Karpas-422 (cell line): Measurements from ENCODE around the gene PGM5. TPM values are rescaled to one million over a fixed set of nuclear protein-coding genes. Genes with fewer than 3 reads are reported as not detected.

Source experiments
- DNase-seq: peaks from one replicate; pipeline ENCODE4 v3.0.0-alpha.2; 2015
- H2AFZ ChIP-seq: fragments of 200-600 bp; sonication (generic); 2 replicates; pipeline ENCODE4 v1.6.1; 2014; ENCODE audit warnings: antibody characterized with exemption, low read length, mixed read lengths
- H3K27ac ChIP-seq: fragments of 200-600 bp; sonication (generic); 2 replicates; pipeline ENCODE4 v1.5.1; 2014; ENCODE audit warnings: mild to moderate bottlenecking, low read length, moderate library complexity
- H3K27me3 ChIP-seq: fragments of 200-600 bp; sonication (generic); 2 replicates; pipeline ENCODE4 v1.6.1; 2014; ENCODE audit warnings: low read length, mixed read lengths
- H3K36me3 ChIP-seq: fragments of 200-600 bp; sonication (generic); 2 replicates; pipeline ENCODE4 v1.6.1; 2014; ENCODE audit warnings: low read length, mixed read lengths; ENCODE audit not compliant: insufficient read depth
- H3K4me1 ChIP-seq: fragments of 200-600 bp; sonication (generic); 2 replicates; pipeline ENCODE4 v1.6.1; 2014; ENCODE audit warnings: mild to moderate bottlenecking, low read length, mixed read lengths
- H3K4me2 ChIP-seq: fragments of 200-600 bp; sonication (generic); 2 replicates; pipeline ENCODE4 v1.6.1; 2014; ENCODE audit warnings: low read length, low read depth, mild to moderate bottlenecking; ENCODE audit not compliant: poor library complexity, severe bottlenecking
- H3K4me3 ChIP-seq: fragments of 200-600 bp; sonication (generic); 2 replicates; pipeline ENCODE4 v1.5.1; 2014; ENCODE audit warnings: mild to moderate bottlenecking, antibody characterized with exemption, low read length, mixed read lengths
- H3K79me2 ChIP-seq: fragments of 200-600 bp; sonication (generic); 2 replicates; pipeline ENCODE4 v1.6.1; 2014; ENCODE audit warnings: mild to moderate bottlenecking, low read length, mixed read lengths
- H3K9ac ChIP-seq: fragments of 200-600 bp; sonication (generic); 2 replicates; pipeline ENCODE4 v1.6.0; 2014; ENCODE audit warnings: low read length
- H3K9me2 ChIP-seq: fragments of 200-600 bp; sonication (generic), shearing (Covaris generic); replicated peaks from 2 replicates; pipeline ENCODE4 v1.6.0; 2014; ENCODE audit warnings: mild to moderate bottlenecking, low read length, moderate library complexity; ENCODE audit not compliant: insufficient read depth
- H3K9me3 ChIP-seq: fragments of 300-700, 200-600 bp; sonication (generic); 2 replicates; pipeline ENCODE4 v1.6.1; 2014; ENCODE audit warnings: low read length, mixed read lengths
- H4K20me1 ChIP-seq: fragments of 200-600 bp; sonication (generic); 2 replicates; pipeline ENCODE4 v1.6.1; 2014; ENCODE audit warnings: mild to moderate bottlenecking, antibody characterized with exemption, low read length, low read depth; ENCODE audit not compliant: insufficient read depth
- total RNA-seq: library from RNA; depleted of rRNA; stranded (reverse); fragments of >200 nt; shearing (Covaris generic); gene quantifications from 2 replicates; pipeline ENCODE4 v1.2.3, GENCODE V29; 2014; ENCODE audit warnings: low replicate concordance

Gene PGM5
- total RNA-seq, 1 experiment from 2014 or later: 0.11 TPM

DNA sequence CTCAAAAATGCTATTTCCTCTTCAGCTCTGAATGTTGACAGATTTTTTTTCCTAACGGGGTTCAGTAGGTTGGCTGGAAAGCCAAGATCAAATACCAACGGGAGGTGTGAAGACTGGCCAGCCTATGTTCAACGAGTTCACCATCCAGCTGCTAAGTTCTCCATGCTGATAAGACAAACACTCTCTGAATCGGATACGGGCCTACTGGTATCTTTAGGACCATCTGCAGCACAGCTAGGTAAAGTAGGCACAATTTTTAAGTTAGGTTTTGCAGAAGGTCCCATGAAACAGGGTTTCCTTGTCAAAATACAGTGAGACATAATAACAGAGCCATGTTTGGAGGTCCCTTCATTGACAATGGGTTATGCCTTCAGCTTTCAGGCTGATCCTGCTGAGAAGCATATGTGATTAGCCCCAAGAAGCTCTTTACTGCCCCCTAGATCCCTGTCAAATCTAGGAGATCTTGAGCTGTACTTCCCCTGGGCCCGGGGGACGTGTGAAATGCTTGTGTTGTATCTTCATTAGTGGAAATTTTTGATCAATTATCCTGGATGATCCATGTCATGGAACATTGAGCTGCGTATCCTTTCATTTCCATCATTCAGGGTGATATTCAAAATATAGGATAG lies 60.6 kb downstream of the PGM5 start:
- Histone ChIP-seq H3K36me3 (no peaks in the 10 kb centered on the region), H3K27me3 (no peaks in the 10 kb centered on the region)
- peak; percentile 73 for DNase-seq

DNA sequence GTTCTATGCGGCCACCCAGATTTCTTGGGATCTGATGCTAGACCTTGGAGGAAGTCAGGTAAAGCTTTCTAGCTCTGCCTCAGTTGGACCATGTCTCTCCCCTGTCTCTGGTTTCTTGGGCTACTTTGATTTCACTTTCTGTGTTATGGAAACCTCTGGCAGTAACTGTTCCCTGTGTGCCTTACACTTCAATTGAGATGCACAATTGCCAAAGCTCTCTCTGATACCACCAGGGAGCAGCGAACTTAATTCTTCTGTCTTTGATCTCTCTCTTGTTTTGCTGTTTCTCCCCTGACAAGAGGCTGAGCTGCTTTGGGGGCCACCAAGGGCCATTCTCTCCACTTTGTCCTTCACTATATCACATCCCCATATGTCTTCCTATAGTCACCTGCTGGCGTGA lies 61.4 kb downstream of the PGM5 start:
- no peaks in the 10 kb centered on the region for H3K9me3 ChIP-seq
- no peak for DNase-seq
- no peak overlapping the region for H3K4me2 ChIP-seq
- no peaks in the 10 kb centered on the region for H3K36me3 ChIP-seq
- H3K4me3 ChIP-seq: no peak overlapping the region
- no peaks in the 10 kb centered on the region for H3K79me2 ChIP-seq
- H3K27ac ChIP-seq: no peak overlapping the region
- H3K9me2 ChIP-seq: no peaks in the 10 kb centered on the region
- H3K9ac ChIP-seq: no peak overlapping the region
- no peaks in the 10 kb centered on the region for H4K20me1 ChIP-seq
- H2AFZ ChIP-seq: no peak overlapping the region
- H3K27me3 ChIP-seq: no peaks in the 10 kb centered on the region
- H3K4me1 ChIP-seq: no peaks in the 10 kb centered on the region

More for the DNA sequence above, 60.6 kb downstream of the PGM5 start:
- H3K79me2 ChIP-seq: no peaks in the 10 kb centered on the region
- H3K9ac ChIP-seq: no peak overlapping the region
- H3K9me2 ChIP-seq: no peaks in the 10 kb centered on the region
- no peak overlapping the region for H2AFZ ChIP-seq
- H3K4me3 ChIP-seq: no peak overlapping the region
- no peaks in the 10 kb centered on the region for H4K20me1 ChIP-seq
- no peak overlapping the region for H3K27ac ChIP-seq
- H3K4me1 ChIP-seq: no peaks in the 10 kb centered on the region
- H3K9me3 ChIP-seq: no peaks in the 10 kb centered on the region
- no peak overlapping the region for H3K4me2 ChIP-seq

DNA sequence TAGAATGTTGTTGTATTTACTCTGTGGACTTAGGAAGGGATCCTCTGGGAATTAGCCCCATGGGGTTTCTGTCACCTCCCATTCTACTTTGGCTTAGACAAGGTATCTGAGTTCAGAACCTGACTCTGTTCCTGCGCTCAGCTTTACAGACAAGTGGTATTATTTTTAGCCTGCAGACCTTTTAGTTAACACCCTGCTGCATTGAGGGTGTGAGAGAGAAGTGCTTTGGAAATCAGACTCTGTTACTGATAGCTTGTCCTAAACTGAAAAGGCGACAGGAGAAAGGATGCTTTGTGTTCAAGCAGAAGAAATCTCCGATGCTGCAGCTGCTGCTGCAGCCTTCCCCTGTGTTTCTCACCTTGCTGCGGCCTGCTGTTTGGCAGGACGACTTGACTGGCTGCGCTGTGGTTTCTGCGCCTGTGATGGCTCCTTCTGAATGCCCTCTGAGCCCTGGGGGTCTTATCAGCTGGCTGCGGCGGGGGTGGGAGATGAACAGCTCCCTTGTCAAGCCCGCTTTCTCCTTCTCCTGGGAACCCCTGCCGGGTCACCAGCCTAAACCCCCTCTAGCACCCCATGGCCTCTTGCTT lies 61.9 kb downstream of the PGM5 start:
- H4K20me1 ChIP-seq: no peaks in the 10 kb centered on the region
- no peak overlapping the region for H3K4me3 ChIP-seq
- no peak overlapping the region for H3K9ac ChIP-seq
- H3K9me2 ChIP-seq: no peaks in the 10 kb centered on the region
- no peaks in the 10 kb centered on the region for H3K9me3 ChIP-seq
- no peaks in the 10 kb centered on the region for H3K36me3 ChIP-seq
- no peaks in the 10 kb centered on the region for H3K79me2 ChIP-seq
- no peaks in the 10 kb centered on the region for H3K27me3 ChIP-seq
- DNase-seq: no peak
- H3K27ac ChIP-seq: no peak overlapping the region
- H3K4me1 ChIP-seq: no peaks in the 10 kb centered on the region
- no peak overlapping the region for H3K4me2 ChIP-seq
- H2AFZ ChIP-seq: no peak overlapping the region

DNA sequence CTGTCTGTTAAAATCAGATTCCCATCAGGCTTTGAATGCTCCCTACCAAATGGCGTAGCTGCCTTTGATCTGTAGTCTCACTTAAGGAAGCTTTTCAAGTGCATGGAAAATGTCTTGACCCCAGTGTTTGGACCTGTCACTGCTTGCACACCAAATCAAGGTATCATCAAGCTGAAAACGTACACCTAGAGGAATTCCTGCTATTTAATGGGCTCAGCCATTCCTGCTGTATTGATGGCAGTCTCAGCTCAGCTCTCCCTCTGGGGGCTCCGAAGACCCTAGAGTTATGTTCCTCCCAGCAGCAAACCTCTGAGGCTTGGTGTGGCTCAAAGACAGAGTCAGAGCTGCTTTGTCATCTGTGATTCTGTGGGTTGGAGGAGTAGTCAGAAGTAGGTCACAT lies 63.5 kb downstream of the PGM5 start:
- H3K9me3 ChIP-seq: no peaks in the 10 kb centered on the region
- no peaks in the 10 kb centered on the region for H3K27me3 ChIP-seq
- no peaks in the 10 kb centered on the region for H3K9me2 ChIP-seq
- no peaks in the 10 kb centered on the region for H4K20me1 ChIP-seq
- DNase-seq: no peak
- H2AFZ ChIP-seq: no peak overlapping the region
- no peak overlapping the region for H3K27ac ChIP-seq
- H3K36me3 ChIP-seq: no peaks in the 10 kb centered on the region
- no peaks in the 10 kb centered on the region for H3K79me2 ChIP-seq
- no peak overlapping the region for H3K9ac ChIP-seq
- no peak overlapping the region for H3K4me2 ChIP-seq
- no peak overlapping the region for H3K4me3 ChIP-seq
- H3K4me1 ChIP-seq: no peaks in the 10 kb centered on the region

DNA sequence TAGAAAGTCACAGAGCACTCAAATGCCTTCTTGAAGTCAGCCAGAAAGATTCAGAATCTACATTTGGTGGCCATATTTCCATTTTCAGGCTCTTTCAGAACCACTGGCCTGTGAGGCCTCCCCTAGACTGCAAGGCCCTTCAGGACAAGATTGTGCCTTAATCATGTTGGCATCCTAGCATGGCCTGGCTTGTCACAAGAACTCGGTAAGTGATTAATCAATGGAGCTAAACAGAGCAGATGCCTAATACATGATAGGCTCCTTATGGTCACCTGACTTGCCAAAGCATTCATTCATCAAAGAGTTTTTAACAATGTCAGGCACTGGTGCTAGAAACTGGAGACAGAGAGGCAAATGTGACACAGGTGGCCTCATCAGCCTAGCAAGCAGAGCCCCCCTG lies 70.3 kb downstream of the PGM5 start:
- Histone ChIP-seq H3K9me3 (no peaks in the 10 kb centered on the region), H3K4me1 (no peaks in the 10 kb centered on the region), H3K27ac (no peak overlapping the region), H3K27me3 (no peaks in the 10 kb centered on the region), H3K79me2 (no peaks in the 10 kb centered on the region), H3K36me3 (no peaks in the 10 kb centered on the region), H3K9me2 (no peaks in the 10 kb centered on the region), H3K4me2 (no peak overlapping the region), H2AFZ (no peak overlapping the region), H3K4me3 (no peak overlapping the region), H3K9ac (no peak overlapping the region), H4K20me1 (no peaks in the 10 kb centered on the region)
- no peak for DNase-seq

DNA sequence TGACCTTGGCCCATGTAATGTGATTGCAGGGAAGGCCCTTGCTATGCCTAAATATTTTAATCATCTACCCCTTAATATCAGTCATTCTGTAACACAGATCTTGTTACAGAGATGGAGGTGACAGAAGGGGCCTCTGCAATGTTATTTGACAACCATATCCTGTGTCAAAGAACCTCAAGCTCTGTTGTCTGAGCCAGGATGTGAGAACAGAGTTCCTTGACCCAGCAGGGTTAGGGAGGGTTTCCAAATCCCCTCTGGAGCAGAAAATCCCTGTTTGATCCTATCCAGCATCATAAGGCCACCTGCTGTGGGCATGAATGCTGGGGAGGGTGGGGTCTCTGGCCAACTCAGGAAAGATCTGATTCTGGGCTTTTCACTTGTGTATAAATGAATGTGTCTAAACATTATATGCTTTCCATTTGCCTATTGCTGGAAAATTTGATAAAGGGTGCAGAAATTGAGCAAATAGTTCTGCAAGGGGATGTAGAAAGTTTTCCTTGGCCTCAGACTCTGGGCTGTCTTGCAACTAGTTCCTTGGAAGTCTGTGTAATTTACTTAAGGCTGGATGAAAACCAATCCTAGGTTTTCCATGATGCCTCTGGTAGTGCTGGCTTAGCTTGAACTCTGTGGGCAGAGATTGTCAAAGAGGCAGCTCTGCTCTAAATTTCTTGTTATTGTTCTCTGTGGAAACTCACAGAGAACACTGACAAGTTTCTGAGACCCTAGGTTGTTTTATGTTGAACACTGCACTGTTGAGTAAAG lies 71.0 kb downstream of the PGM5 start:
- Histone ChIP-seq H4K20me1 (no peaks in the 10 kb centered on the region), H3K27me3 (no peaks in the 10 kb centered on the region), H3K27ac (no peak overlapping the region), H3K9me3 (no peaks in the 10 kb centered on the region), H3K9me2 (no peaks in the 10 kb centered on the region), H3K36me3 (no peaks in the 10 kb centered on the region), H3K4me1 (no peaks in the 10 kb centered on the region), H3K79me2 (no peaks in the 10 kb centered on the region), H2AFZ (no peak overlapping the region), H3K9ac (no peak overlapping the region), H3K4me2 (no peak overlapping the region), H3K4me3 (no peak overlapping the region)
- DNase-seq: no peak

DNA sequence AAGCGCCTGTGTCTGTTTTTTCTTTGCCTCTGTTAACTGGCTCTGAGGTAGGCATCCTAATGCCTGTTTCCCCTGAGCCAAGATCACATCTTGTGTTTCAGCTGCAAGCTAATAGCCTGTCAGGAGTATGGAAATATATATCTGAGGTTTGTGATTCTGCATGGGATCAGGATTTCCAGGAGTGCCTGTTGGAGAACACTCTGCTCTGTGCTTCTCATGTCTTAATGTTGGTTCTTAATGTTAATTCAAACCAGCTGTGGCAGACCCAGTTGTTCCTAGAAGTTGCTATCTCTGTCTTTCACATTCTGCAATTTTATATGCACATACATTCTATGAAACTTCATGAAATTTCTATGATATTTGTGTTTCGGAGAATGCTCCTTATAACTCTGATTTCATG lies 72.1 kb downstream of the PGM5 start:
- Histone ChIP-seq H3K4me3 (no peak overlapping the region), H3K9me3 (no peaks in the 10 kb centered on the region), H3K27ac (no peak overlapping the region), H4K20me1 (no peaks in the 10 kb centered on the region), H3K4me1 (no peaks in the 10 kb centered on the region), H3K79me2 (no peaks in the 10 kb centered on the region), H3K4me2 (no peak overlapping the region), H3K27me3 (no peaks in the 10 kb centered on the region), H2AFZ (no peak overlapping the region), H3K36me3 (no peaks in the 10 kb centered on the region), H3K9me2 (no peaks in the 10 kb centered on the region), H3K9ac (no peak overlapping the region)
- DNase-seq: no peak

DNA sequence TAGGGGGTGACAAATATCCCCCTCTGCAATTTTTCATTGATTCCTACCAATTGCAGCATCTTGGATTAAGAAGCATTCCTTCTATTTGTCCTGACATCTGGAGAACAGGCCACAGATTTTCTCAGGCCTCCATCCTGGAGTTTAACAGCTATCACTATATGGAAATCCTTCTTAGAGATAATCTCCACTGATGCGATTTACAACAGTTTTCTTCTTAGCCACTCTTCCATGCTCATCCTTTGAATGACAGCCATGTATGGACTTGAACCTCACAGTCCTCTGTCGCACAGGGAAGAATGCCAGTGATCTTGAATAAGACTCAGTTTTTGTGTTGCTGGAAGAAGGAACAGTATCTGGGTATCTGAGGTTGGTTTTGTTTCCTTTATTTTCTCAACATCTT lies 73.2 kb downstream of the PGM5 start:
- H3K9ac ChIP-seq: no peak overlapping the region
- no peaks in the 10 kb centered on the region for H3K9me3 ChIP-seq
- H3K9me2 ChIP-seq: no peaks in the 10 kb centered on the region
- H3K4me3 ChIP-seq: no peak overlapping the region
- no peaks in the 10 kb centered on the region for H4K20me1 ChIP-seq
- no peak overlapping the region for H3K27ac ChIP-seq
- no peak for DNase-seq
- no peak overlapping the region for H3K4me2 ChIP-seq
- no peaks in the 10 kb centered on the region for H3K27me3 ChIP-seq
- H2AFZ ChIP-seq: no peak overlapping the region
- no peaks in the 10 kb centered on the region for H3K4me1 ChIP-seq
- no peaks in the 10 kb centered on the region for H3K36me3 ChIP-seq
- H3K79me2 ChIP-seq: no peaks in the 10 kb centered on the region
